CD4-positive, CD25-positive, alpha-beta regulatory T cell (primary cell): ENCODE results near the gene NAA80. TPM values are rescaled to one million over a fixed set of nuclear protein-coding genes. Genes with fewer than 3 reads are reported as not detected.

Experiments used
- ATAC-seq, 2 donors: fragments of 150-1000 bp; cut with Tn5 transposase; one replicate each; pipeline ENCODE4 v1.10.0; 2021; ENCODE audit warnings: low read depth in 2 of 2, moderate number of reproducible peaks in 2 of 2, moderate library complexity in 1 of 2
- DNase-seq, 3 donors: peaks; one replicate each; pipeline versions ENCODE4 v3.0.0 to v3.0.0-alpha.2; 2012 to 2022; ENCODE audit warnings: mixed read lengths in 1 of 3
- H3K27ac ChIP-seq: one replicate; pipeline ENCODE4 v1.7.0; 2013; ENCODE audit warnings: mild to moderate bottlenecking, low read length; ENCODE audit not compliant: insufficient read depth, poor library complexity, severe bottlenecking
- H3K27me3 ChIP-seq: one replicate; pipeline ENCODE4 v1.7.0; 2013; ENCODE audit warnings: low read length; ENCODE audit not compliant: control insufficient read depth, insufficient read depth
- H3K36me3 ChIP-seq: one replicate; pipeline ENCODE4 v1.7.0; 2013; ENCODE audit warnings: mild to moderate bottlenecking, low read length, moderate library complexity; ENCODE audit not compliant: control insufficient read depth, insufficient read depth
- H3K4me1 ChIP-seq: 2 replicates; pipeline ENCODE4 v1.7.0; 2013; ENCODE audit warnings: mild to moderate bottlenecking, low read length; ENCODE audit not compliant: insufficient read depth, control insufficient read depth, poor library complexity, severe bottlenecking
- H3K4me3 ChIP-seq: one replicate; pipeline ENCODE4 v1.7.0; 2013; ENCODE audit warnings: low read depth, mild to moderate bottlenecking, low read length, moderate library complexity
- H3K9me3 ChIP-seq, 2 experiments: 1 replicate in 1 of 2; 2 replicates in 1 of 2; pipeline ENCODE4 v1.7.0; 2013; ENCODE audit warnings: low read length in 2 of 2, mild to moderate bottlenecking in 1 of 2, moderate library complexity in 1 of 2; ENCODE audit not compliant: control insufficient read depth in 2 of 2
- H3K27ac Mint-ChIP-seq, 3 donors: one replicate each; pipeline ENCODE4 v1.8.0; 2020 to 2022; ENCODE audit warnings: mild to moderate bottlenecking in 3 of 3, mixed read lengths in 3 of 3, moderate library complexity in 2 of 3
- H3K27me3 Mint-ChIP-seq: one replicate; pipeline ENCODE4 v1.8.0; 2022; ENCODE audit warnings: mild to moderate bottlenecking, mixed read lengths
- H3K36me3 Mint-ChIP-seq: one replicate; pipeline ENCODE4 v1.8.0; 2020; ENCODE audit warnings: mixed read lengths
- H3K4me1 Mint-ChIP-seq, 4 donors: one replicate each; pipeline ENCODE4 v1.8.0; 2020 to 2022; ENCODE audit warnings: mixed read lengths in 4 of 4, mild to moderate bottlenecking in 1 of 4
- H3K4me3 Mint-ChIP-seq, 4 donors: one replicate each; pipeline ENCODE4 v1.8.0; 2020 to 2022; ENCODE audit warnings: mild to moderate bottlenecking in 4 of 4, mixed read lengths in 4 of 4, moderate library complexity in 3 of 4
- H3K9me3 Mint-ChIP-seq, 7 donors: one replicate each; pipeline ENCODE4 v1.8.0; 2020 to 2022; ENCODE audit warnings: mixed read lengths in 7 of 7, mild to moderate bottlenecking in 3 of 7, moderate library complexity in 2 of 7
- polyA plus RNA-seq, 4 donors: library from polyadenylated mRNA; unstranded; fragments of 300-500 nt; fragmentation: Illumina TruSeq; gene quantifications; one replicate each; pipeline ENCODE4 v1.2.3, GENCODE V29; 2021
- total RNA-seq: library from RNA; stranded (reverse); gene quantifications from one replicate; pipeline ENCODE4 v1.2.3, GENCODE V29; 2022

The NAA80 gene, protein sequence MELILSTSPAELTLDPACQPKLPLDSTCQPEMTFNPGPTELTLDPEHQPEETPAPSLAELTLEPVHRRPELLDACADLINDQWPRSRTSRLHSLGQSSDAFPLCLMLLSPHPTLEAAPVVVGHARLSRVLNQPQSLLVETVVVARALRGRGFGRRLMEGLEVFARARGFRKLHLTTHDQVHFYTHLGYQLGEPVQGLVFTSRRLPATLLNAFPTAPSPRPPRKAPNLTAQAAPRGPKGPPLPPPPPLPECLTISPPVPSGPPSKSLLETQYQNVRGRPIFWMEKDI
- total RNA-seq (31.9 TPM), polyA plus RNA-seq (10 to 100 TPM; 13.6 to 23.5 (median 14.6) TPM)

GRCh38 chr3:50298836-50299637, at the start of gene NAA80, which contains the start of gene HYAL3:
Gene NAA80 (minus strand): TSS chr3:50299405. CDS start chr3:50297463, 1,942 bp downstream.
Gene HYAL3 (minus strand): TSS chr3:50299405. CDS start chr3:50295602, 3,803 bp downstream.
- Histone ChIP-seq H3K9me3 (no peaks in the 10 kb centered on the region), H3K27me3 (no peaks in the 10 kb centered on the region), H3K4me3 (peak within 1 kb of the TSS; percentile 62), H3K27ac (peak within 1 kb of the TSS; percentile 96), H3K4me1 (peaks cover 25% of the 10 kb centered on the region), H3K36me3 (no peaks in the 10 kb centered on the region)
- ATAC-seq (peak; percentile 85 to 86), DNase-seq (peak; percentile 99 to 100 (median 100))
- Mint-ChIP-seq H3K9me3 (no peaks in the 10 kb centered on the region), H3K27ac (peak within 1 kb of the TSS; percentile 97 to 100 (median 99)), H3K27me3 (no peaks in the 10 kb centered on the region), H3K36me3 (no peaks in the 10 kb centered on the region), H3K4me3 (peak within 1 kb of the TSS; percentile 91 to 98 (median 96)), H3K4me1 (peaks cover 0 to 43% (median 16%) of the 10 kb centered on the region in 4 donors)

DNA sequence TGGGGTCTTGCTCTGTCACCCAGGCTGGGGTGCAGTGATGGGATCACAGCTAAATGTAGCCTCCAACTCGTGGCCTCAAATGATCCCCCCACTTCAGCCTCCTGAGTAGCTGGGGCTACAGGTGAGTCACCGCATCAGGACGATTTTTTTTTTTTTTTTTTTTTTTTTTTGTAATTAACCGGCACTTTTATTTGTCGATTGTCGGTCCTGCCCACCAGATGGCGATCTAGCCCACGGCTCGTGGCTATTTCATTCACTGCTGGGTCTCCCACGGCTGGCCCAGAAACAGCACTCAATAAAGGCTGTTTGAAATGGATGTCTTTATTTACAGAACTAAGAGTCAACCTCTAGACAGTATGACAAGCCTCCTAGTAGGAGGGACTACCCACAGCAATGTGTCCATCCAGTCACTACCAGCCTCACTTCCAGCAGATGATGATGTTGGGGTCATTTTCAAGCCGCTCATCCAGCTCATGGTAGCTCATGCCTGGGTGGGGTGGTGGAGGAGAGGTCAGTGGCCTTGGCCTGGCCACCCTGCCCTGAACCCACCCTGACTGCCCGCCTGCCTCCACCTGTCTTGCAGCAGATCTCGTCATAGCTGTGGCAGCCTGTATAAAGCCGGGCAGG, 48.1 kb upstream of the NAA80 start:
- Histone ChIP-seq H3K9me3 (no peaks in the 10 kb centered on the region), H3K4me3 (no peak overlapping the region), H3K27ac (peak overlapping the region; percentile 60), H3K36me3 (peaks cover 13% of the 10 kb centered on the region), H3K27me3 (no peaks in the 10 kb centered on the region), H3K4me1 (peaks cover 52% of the 10 kb centered on the region)
- H3K27me3 Mint-ChIP-seq = no peaks in the 10 kb centered on the region
- H3K36me3 Mint-ChIP-seq = peaks cover 4% of the 10 kb centered on the region
- H3K4me3 Mint-ChIP-seq = peak overlapping the region; percentile 53 to 89 (median 61)
- H3K27ac Mint-ChIP-seq = peak overlapping the region; percentile 56 to 79 (median 69)
- ATAC-seq (peak; percentile 24 to 26), DNase-seq (peak; percentile 73 to 88 (median 82))
- peaks cover 5 to 84% (median 38%) of the 10 kb centered on the region in 4 donors for H3K4me1 Mint-ChIP-seq
- no peaks in the 10 kb centered on the region for H3K9me3 Mint-ChIP-seq

GRCh38 chr3:50345586-50346234, 46.5 kb upstream of the NAA80 start, which contains the start of gene ZMYND10:
Gene ZMYND10 (minus strand): TSS chr3:50345732. CDS start chr3:50345579, 153 bp downstream.
- peak; percentile 72 to 77 (median 74) for DNase-seq
- Histone ChIP-seq H3K9me3 (no peaks in the 10 kb centered on the region), H3K27me3 (no peaks in the 10 kb centered on the region), H3K4me3 (peak within 1 kb of the TSS; percentile 37), H3K4me1 (peaks cover 54% of the 10 kb centered on the region), H3K27ac (no peak within 1 kb of the TSS), H3K36me3 (peaks cover 13% of the 10 kb centered on the region)
- no peaks in the 10 kb centered on the region for H3K27me3 Mint-ChIP-seq
- H3K27ac Mint-ChIP-seq = peak within 1 kb of the TSS; percentile 23 to 89 (median 62)
- H3K36me3 Mint-ChIP-seq = peaks cover 4% of the 10 kb centered on the region
- peak in 1 of 2 donors; percentile 22 for ATAC-seq
- H3K4me3 Mint-ChIP-seq = peak within 1 kb of the TSS; percentile 27 to 89 (median 70)
- no peaks in the 10 kb centered on the region for H3K9me3 Mint-ChIP-seq
- H3K4me1 Mint-ChIP-seq = peaks cover 5 to 79% (median 38%) of the 10 kb centered on the region in 4 donors

GRCh38 chr3:50345008-50345407, 45.8 kb upstream of the NAA80 start:
- Mint-ChIP-seq H3K4me3 (no peak overlapping the region), H3K4me1 (peaks cover 5 to 75% (median 33%) of the 10 kb centered on the region in 4 donors), H3K9me3 (no peaks in the 10 kb centered on the region), H3K27me3 (no peaks in the 10 kb centered on the region), H3K36me3 (peaks cover 4% of the 10 kb centered on the region), H3K27ac (peak overlapping the region in 1 of 3 donors; percentile 63)
- no peak overlapping the region for H3K27ac ChIP-seq
- no peak for ATAC-seq
- H3K36me3 ChIP-seq = peaks cover 13% of the 10 kb centered on the region
- H3K4me3 ChIP-seq = no peak overlapping the region
- H3K4me1 ChIP-seq = peaks cover 56% of the 10 kb centered on the region
- H3K9me3 ChIP-seq = no peaks in the 10 kb centered on the region
- no peak for DNase-seq
- no peaks in the 10 kb centered on the region for H3K27me3 ChIP-seq

GRCh38 chr3:50342813-50343633, 43.8 kb upstream of the NAA80 start:
- H3K27ac ChIP-seq = no peak overlapping the region
- Mint-ChIP-seq H3K4me1 (peaks cover 16 to 75% (median 36%) of the 10 kb centered on the region in 4 donors), H3K36me3 (peaks cover 3% of the 10 kb centered on the region), H3K4me3 (peak overlapping the region in 2 of 4 donors; percentile 92 to 94), H3K27me3 (no peaks in the 10 kb centered on the region), H3K27ac (peak overlapping the region in 1 of 3 donors; percentile 89), H3K9me3 (peaks cover 0 to 2% (median 0%) of the 10 kb centered on the region in 7 donors)
- H3K4me3 ChIP-seq = no peak overlapping the region
- H3K9me3 ChIP-seq = no peaks in the 10 kb centered on the region
- no peak for DNase-seq
- peaks cover 4% of the 10 kb centered on the region for H3K36me3 ChIP-seq
- no peak for ATAC-seq
- H3K4me1 ChIP-seq = peaks cover 64% of the 10 kb centered on the region
- no peaks in the 10 kb centered on the region for H3K27me3 ChIP-seq

GRCh38 chr3:50341996-50342650, 42.9 kb upstream of the NAA80 start:
- Histone ChIP-seq H3K27ac (peak overlapping the region; percentile 81), H3K9me3 (no peaks in the 10 kb centered on the region), H3K4me1 (peaks cover 66% of the 10 kb centered on the region), H3K36me3 (no peaks in the 10 kb centered on the region), H3K4me3 (no peak overlapping the region), H3K27me3 (no peaks in the 10 kb centered on the region)
- no peaks in the 10 kb centered on the region for H3K27me3 Mint-ChIP-seq
- peak overlapping the region; percentile 79 to 94 (median 87) for H3K4me3 Mint-ChIP-seq
- DNase-seq (no peak), ATAC-seq (no peak)
- H3K27ac Mint-ChIP-seq = peak overlapping the region in 2 of 3 donors; percentile 82 to 89
- H3K9me3 Mint-ChIP-seq = peaks cover 0 to 3% (median 0%) of the 10 kb centered on the region in 7 donors
- H3K36me3 Mint-ChIP-seq = no peaks in the 10 kb centered on the region
- H3K4me1 Mint-ChIP-seq = peaks cover 12 to 73% (median 33%) of the 10 kb centered on the region in 4 donors
